Osteocyte (in vitro differentiated cells): ENCODE measurements around the gene ZDHHC24. TPM values are rescaled to one million over a fixed set of nuclear protein-coding genes. Genes with fewer than 3 reads are reported as not detected.

Experiments used
- DNase-seq: peaks from one replicate; pipeline ENCODE4 v3.0.0; 2021; ENCODE audit warnings: mixed read lengths; ENCODE audit not compliant: unreplicated experiment; ENCODE audit errors: extremely low spot score
- H3K27ac Mint-ChIP-seq: one replicate; pipeline ENCODE4 v1.8.0; 2021; ENCODE audit warnings: mild to moderate bottlenecking, mixed read lengths; ENCODE audit not compliant: unreplicated experiment
- H3K27me3 Mint-ChIP-seq: one replicate; pipeline ENCODE4 v1.8.0; 2021; ENCODE audit warnings: mixed read lengths; ENCODE audit not compliant: unreplicated experiment
- H3K36me3 Mint-ChIP-seq: one replicate; pipeline ENCODE4 v1.8.0; 2021; ENCODE audit warnings: mixed read lengths; ENCODE audit not compliant: unreplicated experiment
- H3K4me1 Mint-ChIP-seq: one replicate; pipeline ENCODE4 v1.8.0; 2021; ENCODE audit warnings: mixed read lengths; ENCODE audit not compliant: unreplicated experiment
- H3K4me3 Mint-ChIP-seq: one replicate; pipeline ENCODE4 v1.8.0; 2021; ENCODE audit warnings: mild to moderate bottlenecking, moderate library complexity, mixed read lengths; ENCODE audit not compliant: unreplicated experiment
- H3K9me3 Mint-ChIP-seq: one replicate; pipeline ENCODE4 v1.8.0; 2021; ENCODE audit warnings: mixed read lengths; ENCODE audit not compliant: unreplicated experiment
- total RNA-seq: library from RNA; stranded (reverse); gene quantifications from 2 replicates; pipeline ENCODE4 v1.2.1, GENCODE V29; 2021
- TF ChIP-seq, protein P1 (sequence below): fragments of 200-600 bp; sonication (generic); IDR thresholded peaks from 2 replicates; pipeline ENCODE4 v1.5.0; 2021; ENCODE audit warnings: antibody characterized with exemption, mild to moderate bottlenecking, moderate library complexity

ZDHHC24 gene
- total RNA-seq, 1 donor from 2014 or later: 16.6 TPM

- no peak for DNase-seq
- TF ChIP-seq, protein P1, sequence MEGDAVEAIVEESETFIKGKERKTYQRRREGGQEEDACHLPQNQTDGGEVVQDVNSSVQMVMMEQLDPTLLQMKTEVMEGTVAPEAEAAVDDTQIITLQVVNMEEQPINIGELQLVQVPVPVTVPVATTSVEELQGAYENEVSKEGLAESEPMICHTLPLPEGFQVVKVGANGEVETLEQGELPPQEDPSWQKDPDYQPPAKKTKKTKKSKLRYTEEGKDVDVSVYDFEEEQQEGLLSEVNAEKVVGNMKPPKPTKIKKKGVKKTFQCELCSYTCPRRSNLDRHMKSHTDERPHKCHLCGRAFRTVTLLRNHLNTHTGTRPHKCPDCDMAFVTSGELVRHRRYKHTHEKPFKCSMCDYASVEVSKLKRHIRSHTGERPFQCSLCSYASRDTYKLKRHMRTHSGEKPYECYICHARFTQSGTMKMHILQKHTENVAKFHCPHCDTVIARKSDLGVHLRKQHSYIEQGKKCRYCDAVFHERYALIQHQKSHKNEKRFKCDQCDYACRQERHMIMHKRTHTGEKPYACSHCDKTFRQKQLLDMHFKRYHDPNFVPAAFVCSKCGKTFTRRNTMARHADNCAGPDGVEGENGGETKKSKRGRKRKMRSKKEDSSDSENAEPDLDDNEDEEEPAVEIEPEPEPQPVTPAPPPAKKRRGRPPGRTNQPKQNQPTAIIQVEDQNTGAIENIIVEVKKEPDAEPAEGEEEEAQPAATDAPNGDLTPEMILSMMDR: no peak
- no peak overlapping the region for H3K27ac Mint-ChIP-seq
- no peaks in the 10 kb centered on the region for H3K36me3 Mint-ChIP-seq
- peaks cover 3% of the 10 kb centered on the region for H3K27me3 Mint-ChIP-seq
- no peaks in the 10 kb centered on the region for H3K9me3 Mint-ChIP-seq
- H3K4me3 Mint-ChIP-seq: no peak overlapping the region
- H3K4me1 Mint-ChIP-seq: no peaks in the 10 kb centered on the region
These were observed 18.7 kb upstream of the ZDHHC24 start for GRCh38 chr11:66564538-66564937.

GRCh38 chr11:66563832-66564231 is 18.0 kb upstream of the ZDHHC24 start:
- peaks cover 3% of the 10 kb centered on the region for H3K27me3 Mint-ChIP-seq
- H3K9me3 Mint-ChIP-seq: no peaks in the 10 kb centered on the region
- no peak overlapping the region for H3K27ac Mint-ChIP-seq
- no peak for DNase-seq
- no peak overlapping the region for H3K4me3 Mint-ChIP-seq
- TF ChIP-seq, protein P1: no peak
- H3K4me1 Mint-ChIP-seq: no peaks in the 10 kb centered on the region
- H3K36me3 Mint-ChIP-seq: no peaks in the 10 kb centered on the region

- Mint-ChIP-seq H3K4me1 (no peaks in the 10 kb centered on the region), H3K27me3 (peaks cover 3% of the 10 kb centered on the region), H3K4me3 (no peak overlapping the region), H3K27ac (no peak overlapping the region), H3K36me3 (no peaks in the 10 kb centered on the region), H3K9me3 (no peaks in the 10 kb centered on the region)
- no peak for DNase-seq
- TF ChIP-seq, protein P1: no peak
These were observed 17.2 kb upstream of the ZDHHC24 start for GRCh38 chr11:66562907-66563583.

DNA sequence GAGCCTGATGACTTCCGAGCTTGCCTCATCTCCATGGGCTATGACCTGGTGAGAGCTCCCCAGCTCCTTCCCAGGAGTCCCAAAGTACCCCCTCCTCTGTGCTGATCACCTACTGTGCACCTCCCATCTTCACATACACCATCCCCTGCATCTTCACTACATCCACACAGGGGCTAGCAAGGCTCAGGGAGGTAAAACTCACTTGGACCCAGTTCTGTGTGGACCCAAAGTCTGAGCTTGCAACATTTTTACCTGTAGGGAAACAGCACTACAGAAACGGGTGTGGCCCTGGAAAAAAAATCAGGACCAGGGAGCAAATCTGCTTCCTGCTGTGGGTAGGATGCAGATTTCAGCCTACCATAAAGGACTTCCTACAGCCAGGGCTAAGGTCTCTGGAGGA is 16.4 kb upstream of the ZDHHC24 start:
- Mint-ChIP-seq H3K9me3 (no peaks in the 10 kb centered on the region), H3K36me3 (no peaks in the 10 kb centered on the region), H3K4me3 (no peak overlapping the region), H3K4me1 (no peaks in the 10 kb centered on the region), H3K27ac (no peak overlapping the region), H3K27me3 (peaks cover 3% of the 10 kb centered on the region)
- no peak for DNase-seq
- TF ChIP-seq, protein P1: no peak

DNA sequence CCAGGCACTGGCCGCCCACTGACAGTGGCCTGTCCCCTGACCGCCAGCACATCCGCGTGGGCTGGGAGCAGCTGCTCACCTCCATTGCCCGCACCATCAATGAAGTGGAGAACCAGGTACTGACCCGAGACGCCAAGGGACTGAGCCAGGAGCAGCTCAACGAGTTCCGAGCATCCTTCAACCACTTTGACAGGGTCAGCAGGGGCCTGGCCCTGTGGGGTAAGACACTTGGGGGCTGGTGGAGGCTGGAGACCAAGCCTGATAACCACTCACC is 16.1 kb upstream of the ZDHHC24 start:
- Mint-ChIP-seq H3K27me3 (peaks cover 3% of the 10 kb centered on the region), H3K9me3 (no peaks in the 10 kb centered on the region), H3K4me3 (no peak overlapping the region), H3K4me1 (no peaks in the 10 kb centered on the region), H3K36me3 (no peaks in the 10 kb centered on the region), H3K27ac (no peak overlapping the region)
- TF ChIP-seq, protein P1: no peak
- DNase-seq: no peak
